HG03045 (cell line): ENCODE results near the gene SLC6A18.
"Not testable (repeated sequence)": the region's sequence is repeated elsewhere in the genome, so short reads cannot be mapped to it uniquely, and the experiment has no call there.

ENCODE experiments used
- ATAC-seq: cut with Tn5 transposase; IDR thresholded peaks from one replicate; pipeline ENCODE4 v1.9.1; 2021; ENCODE audit warnings: mild to moderate bottlenecking, moderate library complexity; ENCODE audit not compliant: unreplicated experiment

The SLC6A18 gene

GRCh38 chr5:1251678-1252580, 26.7 kb downstream of the SLC6A18 start:
- no peak for ATAC-seq

- no peak for ATAC-seq
Observed at GRCh38 chr5:1252681-1253080, 27.5 kb downstream of the SLC6A18 start.

- no peak for ATAC-seq
Observed at GRCh38 chr5:1253456-1254105, 28.4 kb downstream of the SLC6A18 start.

GRCh38 chr5:1254196-1254595, 29.0 kb downstream of the SLC6A18 start:
- no peak for ATAC-seq

- ATAC-seq = no peak
Observed at GRCh38 chr5:1255081-1255561, 29.9 kb downstream of the SLC6A18 start.

GRCh38 chr5:1256776-1257175, 31.6 kb downstream of the SLC6A18 start:
- ATAC-seq = no peak

- ATAC-seq = no peak
Observed at GRCh38 chr5:1257363-1257762, 32.2 kb downstream of the SLC6A18 start.

- no peak for ATAC-seq
Observed at GRCh38 chr5:1257841-1258240, 32.7 kb downstream of the SLC6A18 start.

GRCh38 chr5:1259806-1260480, 34.8 kb downstream of the SLC6A18 start:
- no peak for ATAC-seq

GRCh38 chr5:1261643-1262042, 36.5 kb downstream of the SLC6A18 start:
- no peak for ATAC-seq

GRCh38 chr5:1262381-1262780, 37.2 kb downstream of the SLC6A18 start:
- ATAC-seq = no peak

- ATAC-seq = no peak
Observed at GRCh38 chr5:1264211-1264610, 39.0 kb downstream of the SLC6A18 start.

GRCh38 chr5:1265026-1265425, 39.8 kb downstream of the SLC6A18 start:
- no peak for ATAC-seq

GRCh38 chr5:1265461-1266455, 40.6 kb downstream of the SLC6A18 start:
- no peak for ATAC-seq

GRCh38 chr5:1266791-1267190, 41.6 kb downstream of the SLC6A18 start:
- no peak for ATAC-seq

- ATAC-seq = not testable (repeated sequence)
Observed at GRCh38 chr5:1267464-1267863, 42.3 kb downstream of the SLC6A18 start.

GRCh38 chr5:1268056-1268455, 42.9 kb downstream of the SLC6A18 start:
- no peak for ATAC-seq

- ATAC-seq = no peak
Observed at GRCh38 chr5:1268666-1269065, 43.5 kb downstream of the SLC6A18 start.

- ATAC-seq = no peak
Observed at GRCh38 chr5:1270426-1270825, 45.2 kb downstream of the SLC6A18 start.
